Trophoblast cell (in vitro differentiated cells and primary cell): ENCODE data around the gene TEX26.
A peak's percentile ranks its signal among the peaks of the same experiment; 100 is the strongest.

Experiments used
- DNase-seq, 2 donors: peaks; one replicate each; pipeline ENCODE4 v3.0.0-alpha.2; 2016
- H2AFZ ChIP-seq: 2 replicates; pipeline ENCODE4 v1.6.1; 2013; ENCODE audit warnings: low read length, moderate library complexity, mild to moderate bottlenecking; ENCODE audit not compliant: insufficient read depth, poor library complexity
- H2AK5ac ChIP-seq: 2 replicates; pipeline ENCODE4 v1.6.1; 2013; ENCODE audit warnings: mild to moderate bottlenecking, low read length
- H2BK120ac ChIP-seq: 2 replicates; pipeline ENCODE4 v1.6.1; 2013; ENCODE audit warnings: low read length, mild to moderate bottlenecking, moderate library complexity; ENCODE audit not compliant: insufficient read depth, poor library complexity
- H2BK12ac ChIP-seq: 2 replicates; pipeline ENCODE4 v1.6.1; 2013; ENCODE audit warnings: mild to moderate bottlenecking, low read length, moderate library complexity
- H2BK5ac ChIP-seq: 2 replicates; pipeline ENCODE4 v1.6.1; 2013; ENCODE audit warnings: low read length, low read depth, moderate library complexity, mild to moderate bottlenecking; ENCODE audit not compliant: poor library complexity
- H3K14ac ChIP-seq: 2 replicates; pipeline ENCODE4 v1.6.1; 2013; ENCODE audit warnings: mild to moderate bottlenecking, low read length
- H3K18ac ChIP-seq: 2 replicates; pipeline ENCODE4 v1.6.1; 2013; ENCODE audit warnings: mild to moderate bottlenecking, low read length
- H3K23ac ChIP-seq: 2 replicates; pipeline ENCODE4 v1.6.1; 2013; ENCODE audit warnings: low read length
- H3K27ac ChIP-seq: 2 replicates; pipeline ENCODE4 v1.5.1; 2013; ENCODE audit warnings: low read depth, mild to moderate bottlenecking, inconsistent platforms, low read length, moderate library complexity
- H3K27me3 ChIP-seq: 2 replicates; pipeline ENCODE4 v1.6.1; 2013; ENCODE audit warnings: inconsistent platforms, mild to moderate bottlenecking, low read length, moderate library complexity; ENCODE audit not compliant: insufficient read depth
- H3K36me3 ChIP-seq, 2 experiments: 1 replicate in 1 of 2; 2 replicates in 1 of 2; pipeline ENCODE4 v1.6.1; 2013; ENCODE audit warnings: low read length in 2 of 2, mild to moderate bottlenecking in 2 of 2, moderate library complexity in 1 of 2; ENCODE audit not compliant: insufficient read depth in 2 of 2, control insufficient read depth in 1 of 2
- H3K4ac ChIP-seq: 2 replicates; pipeline ENCODE4 v1.6.1; 2013; ENCODE audit warnings: low read depth, mild to moderate bottlenecking, low read length, moderate library complexity
- H3K4me1 ChIP-seq, 2 experiments: 1 replicate in 1 of 2; 2 replicates in 1 of 2; pipeline ENCODE4 v1.6.1; 2013; ENCODE audit warnings: low read length in 2 of 2, mild to moderate bottlenecking in 2 of 2, moderate library complexity in 1 of 2; ENCODE audit not compliant: insufficient read depth in 2 of 2, control insufficient read depth in 1 of 2
- H3K4me2 ChIP-seq: 2 replicates; pipeline ENCODE4 v1.6.1; 2013; ENCODE audit warnings: inconsistent platforms, mild to moderate bottlenecking, low read length, moderate library complexity
- H3K4me3 ChIP-seq: 2 replicates; pipeline ENCODE4 v1.5.1; 2013; ENCODE audit warnings: mild to moderate bottlenecking, low read depth, low read length, inconsistent platforms
- H3K79me1 ChIP-seq: one replicate; pipeline ENCODE4 v1.6.1; 2013; ENCODE audit warnings: low read length
- H3K79me2 ChIP-seq: 2 replicates; pipeline ENCODE4 v1.6.1; 2013; ENCODE audit warnings: low read length, mild to moderate bottlenecking; ENCODE audit not compliant: control insufficient read depth, insufficient read depth, poor library complexity
- H3K9ac ChIP-seq: 2 replicates; pipeline ENCODE4 v1.6.1; 2013; ENCODE audit warnings: mild to moderate bottlenecking, low read length
- H3K9me3 ChIP-seq: 2 replicates; pipeline ENCODE4 v1.6.1; 2013; ENCODE audit warnings: low read depth, mild to moderate bottlenecking, control low read depth, inconsistent platforms, low read length; ENCODE audit not compliant: insufficient read depth
- H4K12ac ChIP-seq: 2 replicates; pipeline ENCODE4 v1.6.1; 2013; ENCODE audit warnings: low read depth, mild to moderate bottlenecking, low read length, moderate library complexity
- H4K8ac ChIP-seq: 2 replicates; pipeline ENCODE4 v1.6.1; 2013; ENCODE audit warnings: low read depth, mild to moderate bottlenecking, low read length, moderate library complexity
- H4K91ac ChIP-seq: one replicate; pipeline ENCODE4 v1.6.1; 2013; ENCODE audit warnings: low read depth, mild to moderate bottlenecking, low read length, moderate library complexity
- WGBS: extraction: QIAGEN DNeasy Blood & Tissue Kit; methylation state at CpG from one replicate; pipeline ENCODE4 v1.1.7; 2013; ENCODE audit warnings: missing lambda C conversion rate; ENCODE audit not compliant: insufficient read length, insufficient coverage; ENCODE audit errors: extremely low coverage; 5-methylcytosine and 5-hydroxymethylcytosine counted together

The TEX26 gene

DNA sequence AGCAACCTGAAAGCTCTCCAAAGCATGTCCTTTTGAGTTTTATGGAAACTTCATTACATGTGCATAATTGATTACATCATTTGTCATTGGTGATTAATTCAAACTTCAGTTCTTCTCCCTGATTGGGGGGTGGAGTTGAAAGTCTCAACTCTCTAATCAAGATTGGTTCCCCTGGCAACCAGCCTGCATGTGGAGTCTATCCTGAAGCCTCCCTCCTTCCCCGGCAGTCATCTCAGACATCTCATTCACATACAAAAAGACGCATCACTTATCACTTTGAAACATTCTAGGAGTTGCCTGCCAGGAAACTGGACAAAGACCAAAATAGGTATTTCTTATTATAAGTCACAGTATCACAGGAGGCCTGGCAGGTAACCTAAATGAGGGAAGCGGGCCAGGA is 50.5 kb downstream of the TEX26 start:
- no peak overlapping the region for H3K23ac ChIP-seq
- DNase-seq = no peak
- H3K79me2 ChIP-seq = no peaks in the 10 kb centered on the region
- H2BK5ac ChIP-seq = no peak overlapping the region
- H3K27me3 ChIP-seq = no peaks in the 10 kb centered on the region
- no peak overlapping the region for H3K9ac ChIP-seq
- no peak overlapping the region for H2AFZ ChIP-seq
- H3K27ac ChIP-seq = no peak overlapping the region
- no peaks in the 10 kb centered on the region for H3K9me3 ChIP-seq
- no peak overlapping the region for H3K4ac ChIP-seq
- H3K4me2 ChIP-seq = no peak overlapping the region
- H2AK5ac ChIP-seq = no peak overlapping the region
- H3K36me3 ChIP-seq = no peaks in the 10 kb centered on the region
- H4K8ac ChIP-seq = no peak overlapping the region
- no peak overlapping the region for H2BK120ac ChIP-seq
- peak overlapping the region; percentile 52 for H2BK12ac ChIP-seq
- no CpG with 5 or more reads among the region's 3 CpGs for WGBS
- peaks cover 6 to 8% of the 10 kb centered on the region in 2 experiments for H3K4me1 ChIP-seq
- no peak overlapping the region for H3K18ac ChIP-seq
- no peak overlapping the region for H3K14ac ChIP-seq
- H4K12ac ChIP-seq = no peak overlapping the region
- no peak overlapping the region for H4K91ac ChIP-seq
- H3K4me3 ChIP-seq = no peak overlapping the region
- peaks cover 16% of the 10 kb centered on the region for H3K79me1 ChIP-seq

DNA sequence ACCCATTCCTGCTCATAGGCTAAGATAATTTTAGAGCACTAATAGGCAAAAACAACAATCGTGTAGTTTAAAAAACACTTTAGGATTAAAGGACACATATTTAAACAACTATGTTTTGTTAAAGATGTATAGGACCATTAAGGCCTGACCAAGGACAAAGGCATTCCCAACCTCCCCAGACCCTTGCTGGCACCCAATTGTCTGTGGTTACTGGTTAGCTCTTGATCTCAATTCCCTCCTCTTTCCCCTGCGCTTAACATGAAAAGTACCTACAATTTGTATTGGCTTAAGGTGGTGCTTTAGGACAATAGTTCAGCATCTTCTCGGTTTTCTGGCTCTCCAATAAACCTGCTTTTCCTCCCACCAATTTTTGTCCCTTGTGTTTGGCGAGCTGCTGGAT is 51.0 kb downstream of the TEX26 start:
- no peak overlapping the region for H2BK120ac ChIP-seq
- no peak overlapping the region for H3K4me2 ChIP-seq
- WGBS = no CpG with 5 or more reads among the region's 4 CpGs
- no peak overlapping the region for H3K23ac ChIP-seq
- peaks cover 6 to 8% of the 10 kb centered on the region in 2 experiments for H3K4me1 ChIP-seq
- no peak overlapping the region for H3K9ac ChIP-seq
- H3K18ac ChIP-seq = no peak overlapping the region
- no peaks in the 10 kb centered on the region for H3K79me2 ChIP-seq
- no peak overlapping the region for H4K8ac ChIP-seq
- no peak overlapping the region for H2BK5ac ChIP-seq
- no peaks in the 10 kb centered on the region for H3K36me3 ChIP-seq
- no peaks in the 10 kb centered on the region for H3K27me3 ChIP-seq
- H3K4me3 ChIP-seq = no peak overlapping the region
- H2AFZ ChIP-seq = no peak overlapping the region
- no peak for DNase-seq
- no peak overlapping the region for H3K14ac ChIP-seq
- no peak overlapping the region for H3K27ac ChIP-seq
- no peak overlapping the region for H4K91ac ChIP-seq
- H2BK12ac ChIP-seq = no peak overlapping the region
- no peak overlapping the region for H2AK5ac ChIP-seq
- peaks cover 15% of the 10 kb centered on the region for H3K79me1 ChIP-seq
- no peak overlapping the region for H4K12ac ChIP-seq
- H3K9me3 ChIP-seq = no peaks in the 10 kb centered on the region
- H3K4ac ChIP-seq = no peak overlapping the region

DNA sequence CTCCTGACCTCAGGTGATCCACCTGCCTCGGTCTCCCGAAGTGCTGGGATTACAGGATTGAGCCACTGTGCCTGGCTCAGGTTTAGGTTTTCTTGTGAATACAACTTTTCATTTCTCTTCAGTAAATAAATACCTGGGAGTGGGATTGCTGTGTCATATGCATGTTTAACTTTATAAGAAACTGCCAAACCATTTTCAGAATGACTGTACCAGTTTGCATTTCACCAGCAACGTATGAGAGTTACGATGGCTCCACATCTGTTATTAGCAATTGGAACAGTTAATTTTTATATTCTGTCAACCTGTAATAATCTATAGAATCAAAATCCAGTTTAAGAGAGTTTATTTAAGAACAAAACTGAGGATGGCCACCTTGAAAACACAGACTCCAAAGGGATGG is 52.2 kb downstream of the TEX26 start:
- Histone ChIP-seq H2AFZ (no peak overlapping the region), H2BK5ac (no peak overlapping the region), H3K27me3 (no peaks in the 10 kb centered on the region)

DNA sequence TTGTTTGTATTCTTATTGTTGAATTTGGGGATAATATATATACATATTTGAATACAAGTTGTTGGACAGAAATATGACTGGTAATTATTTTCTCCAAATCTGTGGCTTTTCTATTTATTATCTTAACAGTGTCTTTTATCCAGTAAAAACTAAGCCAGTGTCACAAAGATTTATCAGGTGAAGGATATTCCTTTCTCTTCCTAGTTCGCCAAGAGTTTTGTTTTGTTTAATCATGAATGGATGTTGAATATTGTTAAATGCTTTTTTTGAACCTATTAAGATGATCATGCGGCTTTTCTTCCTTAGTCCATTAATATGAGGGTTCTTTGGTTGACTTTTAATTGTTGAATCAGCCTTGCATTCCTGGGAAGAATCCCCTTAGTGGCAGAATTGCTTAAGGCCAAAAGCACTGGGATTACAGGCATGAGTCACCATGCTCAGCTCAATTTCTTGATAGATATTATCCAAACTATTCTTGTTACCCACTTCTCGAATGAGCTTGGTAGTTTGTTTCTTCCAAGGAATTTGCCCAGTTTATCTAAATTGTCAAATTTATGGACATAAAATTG is 53.3 kb downstream of the TEX26 start:
- no peak overlapping the region for H3K14ac ChIP-seq
- H3K18ac ChIP-seq = no peak overlapping the region
- no CpG with 5 or more reads among the region's 3 CpGs for WGBS
- no peak overlapping the region for H2AK5ac ChIP-seq
- H4K91ac ChIP-seq = no peak overlapping the region
- H2BK120ac ChIP-seq = no peak overlapping the region
- no peak overlapping the region for H3K4ac ChIP-seq
- H3K27ac ChIP-seq = no peak overlapping the region
- H4K8ac ChIP-seq = no peak overlapping the region
- H3K27me3 ChIP-seq = no peaks in the 10 kb centered on the region
- H3K4me3 ChIP-seq = no peak overlapping the region
- H3K9ac ChIP-seq = no peak overlapping the region
- peaks cover 4% of the 10 kb centered on the region for H3K79me1 ChIP-seq
- no peak overlapping the region for H3K23ac ChIP-seq
- H3K36me3 ChIP-seq = no peaks in the 10 kb centered on the region
- no peak overlapping the region for H2BK12ac ChIP-seq
- H4K12ac ChIP-seq = no peak overlapping the region
- no peaks in the 10 kb centered on the region for H3K9me3 ChIP-seq
- no peaks in the 10 kb centered on the region for H3K79me2 ChIP-seq
- no peaks in the 10 kb centered on the region for H3K4me1 ChIP-seq
- H2AFZ ChIP-seq = no peak overlapping the region
- no peak for DNase-seq
- H2BK5ac ChIP-seq = no peak overlapping the region
- no peak overlapping the region for H3K4me2 ChIP-seq

More for the DNA sequence above, 52.2 kb downstream of the TEX26 start:
- Histone ChIP-seq H3K79me1 (peaks cover 7% of the 10 kb centered on the region), H3K14ac (no peak overlapping the region), H3K4me2 (no peak overlapping the region), H4K91ac (peak overlapping the region; percentile 11), H3K9ac (no peak overlapping the region), H3K23ac (no peak overlapping the region), H4K12ac (no peak overlapping the region), H3K27ac (no peak overlapping the region), H4K8ac (no peak overlapping the region), H3K36me3 (no peaks in the 10 kb centered on the region), H2BK120ac (no peak overlapping the region), H3K4me1 (no peaks in the 10 kb centered on the region), H3K4ac (no peak overlapping the region), H3K4me3 (no peak overlapping the region), H3K79me2 (no peaks in the 10 kb centered on the region), H3K18ac (no peak overlapping the region), H2AK5ac (no peak overlapping the region), H2BK12ac (no peak overlapping the region), H3K9me3 (no peaks in the 10 kb centered on the region)
- no CpG with 5 or more reads among the region's 4 CpGs for WGBS
- no peak for DNase-seq
